ENCODE results near the gene PRORP. TPM values are rescaled to one million over a fixed set of nuclear protein-coding genes. Genes with fewer than 3 reads are reported as not detected.

The PRORP gene
- total and polyA plus RNA-seq, 2 of the 8 experiments (the other 6 are each of a cell fraction or from before 2014, with no cell fraction given) = 30.0 to 44.8 TPM

GRCh38 chr14:35107866-35108265 lies 14.5 kb upstream of the PRORP start:
- Histone ChIP-seq H3K23ac (ENCODE audit: insufficient read length) (no peak overlapping the region), H3K18ac (ENCODE audit: extremely low read depth, low read length) (no peak overlapping the region), H4K8ac (ENCODE audit: extremely low read depth, insufficient read depth, low read length) (no peak overlapping the region), H4K20me1 (replicated peaks in 1 of 2; ENCODE audit: control insufficient read depth in 1 of 2, insufficient read depth in 2 of 2, low read length in 2 of 2) (no peaks in the 10 kb centered on the region), H3K4me3 (ENCODE audit: extremely low read depth in 1 of 4, insufficient read depth in 2 of 4, low read depth in 3 of 4, low read length in 4 of 4) (no peak overlapping the region), H3K79me2 (ENCODE audit: control insufficient read depth in 1 of 2, insufficient read depth in 2 of 2, low read length in 2 of 2) (no peaks in the 10 kb centered on the region), H4K91ac (replicated peaks; ENCODE audit: insufficient read length, low read length) (no peak overlapping the region), H2BK12ac (ENCODE audit: low read depth, low read length) (no peak overlapping the region), H3K36me3 (ENCODE audit: control insufficient read depth in 2 of 4, insufficient read depth in 4 of 4, low read length in 3 of 4) (peaks cover 4 to 33% (median 12%) of the 10 kb centered on the region in 4 experiments; a peak in 7 of 8 replicates), H3K4me1 (replicated peaks in 1 of 4; ENCODE audit: control insufficient read depth in 3 of 4, insufficient read depth in 4 of 4, low read length in 3 of 4) (no peaks in the 10 kb centered on the region), H2BK120ac (replicated peaks; ENCODE audit: low read depth, low read length) (no peak overlapping the region), H3K27me3 (replicated peaks in 1 of 4; ENCODE audit: control insufficient read depth in 3 of 4, extremely low read depth in 1 of 4, insufficient read depth in 3 of 4, low read length in 3 of 4) (no peaks in the 10 kb centered on the region), H2AK5ac (ENCODE audit: low read depth, low read length) (no peak overlapping the region), H2BK15ac (ENCODE audit: low read length) (no peak overlapping the region), H3K4ac (replicated peaks; ENCODE audit: insufficient read length, low read depth, low read length) (no peak overlapping the region), H3K9ac (replicated peaks in 1 of 4; ENCODE audit: extremely low read depth in 1 of 4, low read depth in 3 of 4, low read length in 3 of 4) (no peak overlapping the region), H2BK5ac (ENCODE audit: low read depth, low read length) (no peak overlapping the region), H3K4me2 (ENCODE audit: insufficient read depth in 1 of 2, low read depth in 2 of 2, low read length in 2 of 2) (no peak overlapping the region), H2BK20ac (ENCODE audit: low read length) (no peak overlapping the region), H3K27ac (ENCODE audit: low read depth, low read length) (no peak overlapping the region), H3K23me2 (ENCODE audit: low read depth, low read length) (no peaks in the 10 kb centered on the region), H3K9me3 (ENCODE audit: insufficient read depth in 2 of 2, low read depth in 1 of 2, low read length in 1 of 2) (peaks cover 0 to 9% of the 10 kb centered on the region in 2 experiments; a peak in 2 of 4 replicates), H2AFZ (ENCODE audit: low read length) (no peak overlapping the region), H4K5ac (ENCODE audit: insufficient read length, low read depth, low read length) (no peak overlapping the region), H3K56ac (replicated peaks; ENCODE audit: insufficient read length, low read depth, low read length) (no peak overlapping the region), H3K79me1 (ENCODE audit: low read depth, low read length) (no peaks in the 10 kb centered on the region), H3K14ac (ENCODE audit: insufficient read length) (no peak overlapping the region)
- ChIA-PET CTCF (ENCODE audit: partially characterized antibody) (no interaction called here), POLR2A (ENCODE audit: partially characterized antibody) (interaction anchor here (0.7 to 1.5 kb wide), 3 partner anchors 7 to 14 kb away, joined by 3 to 9 read pairs (median 3); partner anchors contain the start of gene PPP2R3C)
- TF ChIP-seq SAP30 (IDR thresholded peaks at IDR 0.05; ENCODE audit: insufficient read depth, insufficient replicate concordance, low read length) (no peak), GTF2F1 (IDR thresholded peaks at IDR 0.05; ENCODE audit: borderline replicate concordance, low read depth, low read length) (no peak), BACH1 (IDR thresholded peaks at IDR 0.05; ENCODE audit: low read length) (no peak), SIN3A (conservative IDR thresholded peaks at IDR 0.05 in 1 of 2, IDR thresholded peaks at IDR 0.05 in 1 of 2; ENCODE audit: low read depth in 1 of 2, low read length in 2 of 2) (no peak), KDM5A (IDR thresholded peaks at IDR 0.05; ENCODE audit: low read length) (no peak), POLR2AphosphoS5 (IDR thresholded peaks at IDR 0.05; ENCODE audit: low read depth, low read length) (no peak), CBX5 (IDR thresholded peaks at IDR 0.05; ENCODE audit: low read depth, low read length) (no peak), BRCA1 (IDR thresholded peaks at IDR 0.05; ENCODE audit: low read depth, low read length) (no peak), SP1 (IDR thresholded peaks at IDR 0.05; ENCODE audit: low read depth, low read length) (no peak), CBX8 (IDR thresholded peaks at IDR 0.05; ENCODE audit: borderline replicate concordance, low read depth, low read length) (no peak), CEBPB (IDR thresholded peaks at IDR 0.05; ENCODE audit: low read depth, low read length) (no peak), EGR1 (IDR thresholded peaks at IDR 0.05; ENCODE audit: borderline replicate concordance, low read depth, low read length) (no peak), SIRT6 (IDR thresholded peaks at IDR 0.05; ENCODE audit: low read length) (no peak), KDM1A (IDR thresholded peaks at IDR 0.05; ENCODE audit: borderline replicate concordance, low read length) (no peak)
- FAIRE-seq = no peak
- no peak for DNase-seq (ENCODE audit: low read depth in 1 of 2, low spot score in 2 of 2)

All from H1 (cell line).